Endothelial cell of umbilical vein (primary cell): ENCODE measurements around the gene PRSS56. TPM values are rescaled to one million over a fixed set of nuclear protein-coding genes. Genes with fewer than 3 reads are reported as not detected.
A peak's percentile ranks its signal among the peaks of the same experiment; 100 is the strongest.

Experiments
- BruUV-seq: library from RNA; stranded (reverse); fragments of 400-500 nt; replicated peaks from 2 replicates; lab custom pipeline; 2021; lab: Mats Ljungman, UMichigan
- CTCF ChIA-PET: fragments of 300-600, 350-600 bp; sonication (Branson Sonifier 250); formaldehyde crosslinking; loops from one replicate; lab custom pipeline; 2021; ENCODE audit warnings: antibody characterized with exemption, inconsistent platforms; lab: Charles Lee
- POLR2A ChIA-PET: fragments of 300-600, 350-600 bp; sonication (Branson Sonifier 250); formaldehyde crosslinking; loops from one replicate; lab custom pipeline; 2021; ENCODE audit warnings: antibody characterized with exemption, inconsistent platforms; lab: Charles Lee
- DNase-seq: peaks from one replicate; pipeline ENCODE4 v3.0.0-alpha.2; 2011; ENCODE audit warnings: low read depth, low spot score
- FAIRE-seq: peaks from 2 replicates; lab custom pipeline; 2011; peaks lifted over from hg19 to GRCh38; lab: Jason Lieb, UNC
- H2AFZ ChIP-seq: 2 replicates; pipeline ENCODE4 v1.6.0; 2012; ENCODE audit warnings: low read depth, low read length, control low read depth, inconsistent platforms
- H3K27ac ChIP-seq: 2 replicates; pipeline ENCODE4 v1.5.1; 2011; ENCODE audit warnings: low read depth, mild to moderate bottlenecking, control low read depth, low read length, moderate library complexity; ENCODE audit not compliant: insufficient read depth
- H3K27me3 ChIP-seq, 2 experiments: 2 replicates each; pipeline versions ENCODE4 v1.6.0 to v1.6.1; 2011; ENCODE audit warnings: low read length in 2 of 2, mixed read lengths in 1 of 2; ENCODE audit not compliant: control insufficient read depth in 2 of 2, insufficient read depth in 2 of 2
- H3K36me3 ChIP-seq, 2 experiments: 2 replicates in 1 of 2; 3 replicates in 1 of 2; pipeline ENCODE4 v1.5.1; 2011; ENCODE audit warnings: low read length in 2 of 2, mild to moderate bottlenecking in 1 of 2, moderate library complexity in 1 of 2; ENCODE audit not compliant: control insufficient read depth in 2 of 2, insufficient read depth in 2 of 2; ENCODE audit errors: extremely low read depth in 1 of 2
- H3K4me1 ChIP-seq: 3 replicates; pipeline ENCODE4 v1.5.1; 2011; ENCODE audit warnings: mild to moderate bottlenecking, low read length; ENCODE audit not compliant: control insufficient read depth, insufficient read depth; ENCODE audit errors: extremely low read depth
- H3K4me2 ChIP-seq: 2 replicates; pipeline ENCODE4 v1.6.1; 2011; ENCODE audit warnings: low read length, control low read depth, mixed read lengths; ENCODE audit not compliant: insufficient read depth
- H3K4me3 ChIP-seq, 3 experiments: fragments of 200-600 bp in 1 of 3; sonication (generic), shearing (Covaris generic) in 1 of 3; replicated peaks in 1 of 3; 2 replicates each; pipeline ENCODE4 v1.5.1; 2011 to 2016; ENCODE audit warnings: control low read depth in 3 of 3, low read length in 3 of 3, mild to moderate bottlenecking in 2 of 3, inconsistent platforms in 1 of 3, low read depth in 1 of 3, moderate library complexity in 1 of 3; ENCODE audit not compliant: insufficient read depth in 1 of 3
- H3K79me2 ChIP-seq: 2 replicates; pipeline ENCODE4 v1.6.0; 2012; ENCODE audit warnings: low read length, inconsistent platforms; ENCODE audit not compliant: control insufficient read depth, insufficient read depth
- H3K9ac ChIP-seq: replicated peaks from 2 replicates; pipeline ENCODE3; 2011; ENCODE audit warnings: low read length, control low read depth; ENCODE audit not compliant: insufficient read depth; ENCODE audit errors: extremely low read depth
- H3K9me1 ChIP-seq: replicated peaks from 3 replicates; pipeline ENCODE4 v1.6.0; 2011; ENCODE audit warnings: mild to moderate bottlenecking, low read length; ENCODE audit not compliant: control insufficient read depth, insufficient read depth; ENCODE audit errors: extremely low read depth
- H3K9me3 ChIP-seq: replicated peaks from 2 replicates; pipeline ENCODE4 v1.5.1; 2012; ENCODE audit warnings: low read length, inconsistent platforms; ENCODE audit not compliant: control insufficient read depth, insufficient read depth
- H4K20me1 ChIP-seq: replicated peaks from 2 replicates; pipeline ENCODE3; 2011; ENCODE audit warnings: mild to moderate bottlenecking, low read length; ENCODE audit not compliant: control insufficient read depth, insufficient read depth; ENCODE audit errors: extremely low read depth
- EZH2 ChIP-seq: IDR thresholded peaks from 2 replicates; pipeline ENCODE4 v1.6.1; 2012; ENCODE audit warnings: borderline replicate concordance, low read depth, mild to moderate bottlenecking, moderate library complexity, low read length, inconsistent platforms; ENCODE audit not compliant: severe bottlenecking
- GATA2 ChIP-seq: IDR thresholded peaks from 2 replicates; pipeline ENCODE4 v1.7.0; 2011; ENCODE audit warnings: low read depth, mild to moderate bottlenecking, moderate library complexity, mixed read lengths, low read length; ENCODE audit not compliant: insufficient read length, insufficient read depth
- JUN ChIP-seq: IDR thresholded peaks from 2 replicates; pipeline ENCODE4 v1.6.1; 2011; ENCODE audit warnings: borderline replicate concordance, low read depth; ENCODE audit not compliant: insufficient read length, insufficient read depth
- MAX ChIP-seq: IDR thresholded peaks from 2 replicates; pipeline ENCODE4 v1.6.1; 2011; ENCODE audit not compliant: insufficient read depth, insufficient read length
- dilution Hi-C: fragments of 300-500 bp; cut with MboI; formaldehyde crosslinking; loops from one replicate; pipeline ENCODE4 v1.15.0; 2019; ENCODE audit warnings: low sequenced_read_pairs; ENCODE audit not compliant: extremely low pct_ligation_motif_present
- intact Hi-C: fragments of 100-400 bp; cut with micrococcal nuclease; formaldehyde crosslinking; loops from one replicate; pipeline ENCODE4 v1.10.0; 2022
- polyA plus RNA-seq, 4 experiments: library from polyadenylated mRNA; depleted of rRNA in 3 of 4; stranded (reverse) in 3 of 4; unstranded in 1 of 4; fragments of >200 nt; gene quantifications; 2 replicates each; pipeline versions ENCODE4 v1.2.1 to v1.2.3, GENCODE V29; 2011 to 2012; ENCODE audit warnings: missing spikeins in 1 of 4
- total RNA-seq: library from RNA; stranded (reverse); gene quantifications from 2 replicates; pipeline ENCODE4 v1.2.3, GENCODE V29; 2021

PRSS56 gene
- total and polyA plus RNA-seq, 2 donors (not counting 3 experiments of a cell fraction or from before 2014, with no cell fraction given) = not detected

GRCh38 chr2:232485348-232485756 lies 34.8 kb upstream of the PRSS56 start:
- intact Hi-C loops (no loop called here), dilution Hi-C loops (no loop called here)
- BruUV-seq = no TSS peak
- CTCF ChIA-PET = no interaction called here
- no peaks in the 10 kb centered on the region for H3K9me1 ChIP-seq
- no peaks in the 10 kb centered on the region for H4K20me1 ChIP-seq
- no peaks in the 10 kb centered on the region for H3K9me3 ChIP-seq
- H3K27me3 ChIP-seq = peaks cover 32 to 48% of the 10 kb centered on the region in 2 experiments
- DNase-seq (no peak), FAIRE-seq (no peak)
- TF ChIP-seq JUN (no peak), MAX (no peak)
- H3K79me2 ChIP-seq = no peaks in the 10 kb centered on the region
- H3K4me3 ChIP-seq = no peak overlapping the region
- POLR2A ChIA-PET = no interaction called here
- H3K36me3 ChIP-seq = no peaks in the 10 kb centered on the region
- H2AFZ ChIP-seq = no peak overlapping the region
- H3K27ac ChIP-seq = no peak overlapping the region
- no peaks in the 10 kb centered on the region for H3K4me1 ChIP-seq
- H3K9ac ChIP-seq = no peak overlapping the region
- no peak overlapping the region for H3K4me2 ChIP-seq

GRCh38 chr2:232485757-232486557 lies 34.2 kb upstream of the PRSS56 start:
- H3K9ac ChIP-seq = no peak overlapping the region
- no peak for FAIRE-seq
- H3K79me2 ChIP-seq = no peaks in the 10 kb centered on the region
- H3K4me2 ChIP-seq = no peak overlapping the region
- intact Hi-C loops = no loop called here
- BruUV-seq = no TSS peak
- no peaks in the 10 kb centered on the region for H3K4me1 ChIP-seq
- H3K27me3 ChIP-seq = peaks cover 32 to 48% of the 10 kb centered on the region in 2 experiments
- ChIA-PET CTCF (no interaction called here), POLR2A (no interaction called here)
- no peaks in the 10 kb centered on the region for H4K20me1 ChIP-seq
- no peak overlapping the region for H3K4me3 ChIP-seq
- H3K9me3 ChIP-seq = no peaks in the 10 kb centered on the region
- H3K27ac ChIP-seq = no peak overlapping the region
- no peak for DNase-seq
- TF ChIP-seq GATA2 (no peak), EZH2 (peak; percentile 88)
- dilution Hi-C loops = no loop called here
- no peaks in the 10 kb centered on the region for H3K9me1 ChIP-seq
- H2AFZ ChIP-seq = no peak overlapping the region
- no peaks in the 10 kb centered on the region for H3K36me3 ChIP-seq
